A673 (cell line): ENCODE results near the gene NCOA6.

Experiments
- EZH2 ChIP-seq: fragments of 200-600 bp; sonication (generic); IDR thresholded peaks from 2 replicates; pipeline ENCODE4 v1.6.1; 2017; ENCODE audit warnings: borderline replicate concordance, low read depth, mild to moderate bottlenecking, mixed read lengths, antibody characterized with exemption, low read length; ENCODE audit not compliant: poor library complexity, severe bottlenecking
- TF ChIP-seq, protein P1 (sequence below): fragments of 300-800, 200-600 bp; sonication (generic); conservative IDR thresholded peaks from 2 replicates; pipeline ENCODE4 v1.5.1; 2017; ENCODE audit warnings: low read depth, mild to moderate bottlenecking, antibody characterized with exemption, low read length, moderate library complexity, mixed read lengths

- no peak for TF ChIP-seq EZH2
- TF ChIP-seq, protein P1, sequence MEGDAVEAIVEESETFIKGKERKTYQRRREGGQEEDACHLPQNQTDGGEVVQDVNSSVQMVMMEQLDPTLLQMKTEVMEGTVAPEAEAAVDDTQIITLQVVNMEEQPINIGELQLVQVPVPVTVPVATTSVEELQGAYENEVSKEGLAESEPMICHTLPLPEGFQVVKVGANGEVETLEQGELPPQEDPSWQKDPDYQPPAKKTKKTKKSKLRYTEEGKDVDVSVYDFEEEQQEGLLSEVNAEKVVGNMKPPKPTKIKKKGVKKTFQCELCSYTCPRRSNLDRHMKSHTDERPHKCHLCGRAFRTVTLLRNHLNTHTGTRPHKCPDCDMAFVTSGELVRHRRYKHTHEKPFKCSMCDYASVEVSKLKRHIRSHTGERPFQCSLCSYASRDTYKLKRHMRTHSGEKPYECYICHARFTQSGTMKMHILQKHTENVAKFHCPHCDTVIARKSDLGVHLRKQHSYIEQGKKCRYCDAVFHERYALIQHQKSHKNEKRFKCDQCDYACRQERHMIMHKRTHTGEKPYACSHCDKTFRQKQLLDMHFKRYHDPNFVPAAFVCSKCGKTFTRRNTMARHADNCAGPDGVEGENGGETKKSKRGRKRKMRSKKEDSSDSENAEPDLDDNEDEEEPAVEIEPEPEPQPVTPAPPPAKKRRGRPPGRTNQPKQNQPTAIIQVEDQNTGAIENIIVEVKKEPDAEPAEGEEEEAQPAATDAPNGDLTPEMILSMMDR, result no peak
Observed at GRCh38 chr20:34709044-34709830, 116.2 kb downstream of the NCOA6 start.
